NT2/D1 (cell line): ENCODE data around the gene SLC1A2.

Experiments
- YY1 ChIP-seq: IDR thresholded peaks from 2 replicates; pipeline ENCODE4 v1.6.1; 2011; ENCODE audit not compliant: insufficient read length, insufficient read depth
- ZNF274 ChIP-seq: IDR thresholded peaks from 2 replicates; pipeline ENCODE4 v1.6.1; 2011; ENCODE audit warnings: mild to moderate bottlenecking, low read depth, low read length

- TF ChIP-seq YY1 (no peak), ZNF274 (no peak)
Observed at GRCh38 chr11:35360055-35360530, 59.3 kb downstream of the SLC1A2 start.
